RWPE2 (cell line): Measurements from ENCODE around the gene TMEM229B.

Experiments
- ATAC-seq: fragments of 200-7000 bp; cut with Tn5 transposase; 3 replicates; pipeline ENCODE4 v1.9.1; 2021; ENCODE audit warnings: low read depth
- DNase-seq: peaks from one replicate; pipeline ENCODE4 v3.0.0-alpha.2; 2020; ENCODE audit warnings: low spot score
- H3K27ac ChIP-seq: fragments of 450-650 bp; 2 replicates; pipeline ENCODE4 v1.5.1; 2017; ENCODE audit warnings: mild to moderate bottlenecking; ENCODE audit not compliant: poor library complexity, severe bottlenecking
- H3K27me3 ChIP-seq: fragments of 250-450 bp; sonication (Bioruptor Pico); 2 replicates; pipeline ENCODE4 v1.5.1; 2021; ENCODE audit warnings: mild to moderate bottlenecking, moderate library complexity; ENCODE audit not compliant: insufficient read depth, poor library complexity, severe bottlenecking
- H3K36me3 ChIP-seq: fragments of 250-450 bp; sonication (Bioruptor Pico); 2 replicates; pipeline ENCODE4 v1.5.1; 2020; ENCODE audit warnings: low read depth, mild to moderate bottlenecking, moderate library complexity
- H3K4me1 ChIP-seq: fragments of 250-450 bp; sonication (Bioruptor Pico); 2 replicates; pipeline ENCODE4 v1.5.1; 2021; ENCODE audit warnings: mild to moderate bottlenecking, moderate library complexity; ENCODE audit not compliant: insufficient read depth, poor library complexity, severe bottlenecking
- H3K4me3 ChIP-seq: fragments of 250-450 bp; sonication (Bioruptor Pico); 2 replicates; pipeline ENCODE4 v1.5.1; 2021; ENCODE audit warnings: mild to moderate bottlenecking, moderate library complexity; ENCODE audit not compliant: severe bottlenecking
- H3K9me3 ChIP-seq: fragments of 250-450 bp; sonication (Bioruptor Pico); 2 replicates; pipeline ENCODE4 v1.5.1; 2021; ENCODE audit warnings: mild to moderate bottlenecking, moderate library complexity; ENCODE audit not compliant: severe bottlenecking
- TF ChIP-seq, protein P1 (sequence below): fragments of 450-650 bp; IDR thresholded peaks from one replicate; pipeline ENCODE4 v1.5.1; 2017; ENCODE audit warnings: mild to moderate bottlenecking, moderate library complexity; ENCODE audit not compliant: poor library complexity, severe bottlenecking

The TMEM229B gene

DNA sequence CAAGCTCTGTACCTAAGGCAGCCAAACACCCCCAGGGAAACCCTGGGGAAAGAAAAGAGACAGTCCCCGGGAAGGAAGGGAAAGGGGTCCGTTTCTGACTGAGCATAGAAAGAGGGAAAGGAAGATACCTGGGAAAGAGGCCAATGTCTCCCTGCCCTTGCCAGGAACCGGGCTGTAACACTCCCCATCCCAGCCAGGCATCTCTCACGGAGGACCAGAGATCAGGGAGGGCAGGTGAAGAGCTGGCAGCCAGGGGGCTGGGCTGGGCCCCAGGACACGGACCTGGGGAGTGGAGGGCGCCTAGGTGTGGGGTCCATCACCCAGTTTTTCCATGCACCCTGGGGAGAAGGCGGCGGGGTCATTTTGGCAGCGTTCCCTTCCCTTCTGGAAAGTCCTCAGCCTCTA, 25.7 kb upstream of the TMEM229B start:
- H3K4me3 ChIP-seq = peak overlapping the region; percentile 77
- H3K36me3 ChIP-seq = no peaks in the 10 kb centered on the region
- H3K27ac ChIP-seq = no peak overlapping the region
- H3K9me3 ChIP-seq = no peaks in the 10 kb centered on the region
- no peaks in the 10 kb centered on the region for H3K4me1 ChIP-seq
- TF ChIP-seq, protein P1, sequence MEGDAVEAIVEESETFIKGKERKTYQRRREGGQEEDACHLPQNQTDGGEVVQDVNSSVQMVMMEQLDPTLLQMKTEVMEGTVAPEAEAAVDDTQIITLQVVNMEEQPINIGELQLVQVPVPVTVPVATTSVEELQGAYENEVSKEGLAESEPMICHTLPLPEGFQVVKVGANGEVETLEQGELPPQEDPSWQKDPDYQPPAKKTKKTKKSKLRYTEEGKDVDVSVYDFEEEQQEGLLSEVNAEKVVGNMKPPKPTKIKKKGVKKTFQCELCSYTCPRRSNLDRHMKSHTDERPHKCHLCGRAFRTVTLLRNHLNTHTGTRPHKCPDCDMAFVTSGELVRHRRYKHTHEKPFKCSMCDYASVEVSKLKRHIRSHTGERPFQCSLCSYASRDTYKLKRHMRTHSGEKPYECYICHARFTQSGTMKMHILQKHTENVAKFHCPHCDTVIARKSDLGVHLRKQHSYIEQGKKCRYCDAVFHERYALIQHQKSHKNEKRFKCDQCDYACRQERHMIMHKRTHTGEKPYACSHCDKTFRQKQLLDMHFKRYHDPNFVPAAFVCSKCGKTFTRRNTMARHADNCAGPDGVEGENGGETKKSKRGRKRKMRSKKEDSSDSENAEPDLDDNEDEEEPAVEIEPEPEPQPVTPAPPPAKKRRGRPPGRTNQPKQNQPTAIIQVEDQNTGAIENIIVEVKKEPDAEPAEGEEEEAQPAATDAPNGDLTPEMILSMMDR = no peak
- no peak for DNase-seq
- no peaks in the 10 kb centered on the region for H3K27me3 ChIP-seq
- peak; percentile 15; the same call in 2 of the 3 replicates for ATAC-seq

DNA sequence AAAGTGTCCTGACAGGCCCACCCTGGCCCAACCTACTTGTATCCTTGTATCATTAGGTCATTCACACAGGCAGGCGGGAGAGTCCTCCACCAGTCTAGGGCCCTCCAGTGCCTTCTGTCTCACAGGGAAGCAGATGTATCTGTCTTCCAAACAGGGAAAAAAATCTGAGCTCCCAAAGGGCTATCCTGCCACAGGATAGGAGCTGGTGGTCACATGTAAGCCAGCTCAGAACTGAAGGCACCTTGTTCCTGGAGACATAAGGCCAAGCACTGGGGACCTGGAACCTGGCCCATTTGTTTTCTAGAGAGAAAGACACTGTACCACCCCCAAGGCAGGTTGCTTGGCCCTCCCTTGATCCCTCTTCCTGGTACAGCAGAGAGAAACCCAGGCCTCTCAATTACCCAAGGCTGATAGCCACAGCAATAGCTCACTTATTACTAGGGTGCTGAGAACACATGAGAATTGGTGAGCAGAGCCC, 25.1 kb upstream of the TMEM229B start:
- H3K9me3 ChIP-seq = no peaks in the 10 kb centered on the region
- TF ChIP-seq, protein P1 = no peak
- DNase-seq = no peak
- H3K27me3 ChIP-seq = no peaks in the 10 kb centered on the region
- no peaks in the 10 kb centered on the region for H3K4me1 ChIP-seq
- no peak overlapping the region for H3K4me3 ChIP-seq
- H3K36me3 ChIP-seq = no peaks in the 10 kb centered on the region
- peak; percentile 4; the same call in 1 of the 3 replicates for ATAC-seq
- H3K27ac ChIP-seq = no peak overlapping the region

DNA sequence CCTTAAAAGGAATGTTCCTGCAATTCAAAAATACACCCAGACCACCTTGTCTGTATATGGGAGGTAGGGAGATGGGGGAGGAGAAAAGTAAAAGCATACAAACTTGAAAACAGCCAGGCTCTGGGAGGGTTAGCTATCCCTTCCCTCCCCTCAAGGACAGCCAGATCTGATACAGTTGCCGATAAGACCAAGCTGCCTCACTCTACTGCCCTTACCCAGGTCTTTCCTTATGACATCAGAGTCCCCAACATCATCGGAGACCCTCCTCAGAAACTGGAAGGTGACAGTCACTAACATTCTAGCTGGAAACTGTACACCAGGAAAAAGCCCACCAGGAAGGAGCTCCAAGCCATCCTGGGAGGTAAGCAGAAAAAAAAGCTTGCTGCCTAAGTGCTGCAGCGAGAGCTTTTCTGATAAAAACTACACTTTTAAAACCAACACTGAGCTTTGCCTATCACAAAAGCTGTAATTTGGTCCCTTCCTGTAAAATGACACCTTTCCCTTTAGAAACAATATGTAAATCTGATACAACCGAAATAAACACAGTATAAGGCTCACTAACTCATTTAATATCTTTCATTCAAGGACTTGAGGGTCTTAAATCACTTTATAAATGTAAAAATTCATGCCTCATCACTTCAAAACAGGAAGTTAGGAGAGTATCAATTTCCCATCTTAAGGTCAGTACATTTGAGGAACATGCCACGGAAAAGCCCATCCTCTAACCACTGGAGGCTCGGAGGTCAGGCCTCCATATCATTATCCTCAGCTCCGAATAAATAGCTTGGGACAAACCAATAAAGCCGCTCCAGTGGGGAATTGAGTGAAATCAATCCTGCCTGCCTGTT, 24.2 kb upstream of the TMEM229B start:
- DNase-seq (no peak), ATAC-seq (no peak)
- H3K27ac ChIP-seq = no peak overlapping the region
- no peaks in the 10 kb centered on the region for H3K27me3 ChIP-seq
- H3K9me3 ChIP-seq = no peaks in the 10 kb centered on the region
- TF ChIP-seq, protein P1 = no peak
- H3K36me3 ChIP-seq = no peaks in the 10 kb centered on the region
- no peaks in the 10 kb centered on the region for H3K4me1 ChIP-seq
- H3K4me3 ChIP-seq = no peak overlapping the region

DNA sequence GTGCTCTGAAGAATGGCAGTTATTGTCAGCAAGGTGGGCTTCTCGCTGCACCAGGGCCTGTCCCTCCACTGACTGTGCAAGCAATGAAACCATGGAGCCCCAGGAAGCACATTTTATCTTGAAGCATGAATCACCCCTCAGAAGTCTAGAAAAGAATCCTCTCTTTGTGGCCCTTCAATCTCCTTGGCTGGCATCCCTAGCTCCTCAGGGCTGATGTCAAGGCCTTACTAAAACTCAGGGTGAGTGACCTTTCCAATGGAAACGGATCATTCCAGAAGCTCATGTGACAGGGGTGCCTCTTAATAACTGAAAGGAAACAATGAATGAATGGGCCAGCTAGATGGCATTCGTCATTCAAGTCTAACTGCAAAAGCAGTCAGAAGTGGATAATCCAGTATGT, 22.3 kb upstream of the TMEM229B start:
- Histone ChIP-seq H3K27ac (no peak overlapping the region), H3K27me3 (no peaks in the 10 kb centered on the region), H3K4me3 (no peak overlapping the region), H3K4me1 (no peaks in the 10 kb centered on the region), H3K36me3 (no peaks in the 10 kb centered on the region), H3K9me3 (no peaks in the 10 kb centered on the region)
- ATAC-seq (no peak), DNase-seq (no peak)
- TF ChIP-seq, protein P1 = no peak

DNA sequence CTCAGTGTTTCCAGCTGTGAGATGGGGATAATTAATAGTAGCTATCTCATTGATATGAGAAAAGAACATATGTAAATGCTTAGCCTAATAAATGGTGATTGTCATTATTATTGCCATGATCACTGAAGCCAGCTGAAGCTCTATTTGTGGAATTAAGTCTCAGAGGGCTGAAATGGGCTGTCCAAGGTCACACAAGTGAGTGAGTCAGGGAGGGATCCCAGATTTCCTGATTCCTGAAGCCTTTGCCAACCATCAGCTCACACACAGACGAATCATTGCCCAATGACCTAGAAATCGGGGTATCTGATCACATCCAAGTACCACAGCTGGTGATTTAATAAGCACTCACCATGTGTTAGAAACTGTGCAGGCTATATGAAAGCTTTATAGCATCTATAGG, 21.6 kb upstream of the TMEM229B start:
- Histone ChIP-seq H3K4me3 (no peak overlapping the region), H3K27me3 (no peaks in the 10 kb centered on the region), H3K9me3 (no peaks in the 10 kb centered on the region), H3K4me1 (no peaks in the 10 kb centered on the region), H3K27ac (no peak overlapping the region), H3K36me3 (no peaks in the 10 kb centered on the region)
- no peak for DNase-seq
- ATAC-seq = no peak
- TF ChIP-seq, protein P1 = no peak
